Effector CD4-positive, alpha-beta T cell (primary cell): Measurements from ENCODE around the gene SOCS4.
"Not testable (repeated sequence)": the region's sequence is repeated elsewhere in the genome, so short reads cannot be mapped to it uniquely, and the experiment has no call there.

ENCODE experiments used
- DNase-seq: peaks from one replicate; pipeline ENCODE4 v3.0.0-alpha.2; 2020

The SOCS4 gene

DNA sequence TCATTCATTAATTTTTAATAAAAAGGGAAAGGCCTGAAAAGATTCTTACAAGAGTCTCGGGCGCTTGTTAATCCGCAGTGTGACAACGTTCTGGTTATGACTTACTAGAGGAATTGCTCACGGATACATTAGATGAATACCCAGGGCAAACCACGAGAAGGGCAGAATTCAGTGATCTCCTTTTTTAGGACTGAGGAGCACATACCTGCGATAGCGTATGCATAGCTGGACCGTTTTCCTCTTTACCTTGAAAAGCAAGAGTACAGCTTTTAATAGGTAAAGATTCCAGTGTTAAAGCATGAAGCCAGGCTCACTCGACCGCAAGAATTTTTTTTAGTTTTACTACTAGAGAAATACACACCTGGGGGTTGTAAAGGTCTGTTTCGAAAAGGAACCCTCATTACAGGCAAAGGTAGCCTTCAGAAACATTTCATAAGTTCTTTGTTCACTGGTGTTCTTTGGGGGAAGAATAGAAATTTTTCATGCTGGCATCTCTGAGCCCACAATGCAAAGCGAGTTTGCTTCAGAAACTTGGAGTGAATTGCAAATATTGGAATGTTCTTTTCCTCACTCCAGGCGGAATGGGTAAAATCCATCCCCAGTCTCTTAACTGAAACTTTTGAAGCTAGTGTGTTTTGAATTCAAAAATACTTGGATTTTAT lies 25.4 kb downstream of the SOCS4 start:
- no peak for DNase-seq

- DNase-seq: no peak
Measured at GRCh38 chr14:55053018-55053417, 26.0 kb downstream of the SOCS4 start.

GRCh38 chr14:55053500-55053899 lies 26.5 kb downstream of the SOCS4 start:
- DNase-seq: no peak

DNA sequence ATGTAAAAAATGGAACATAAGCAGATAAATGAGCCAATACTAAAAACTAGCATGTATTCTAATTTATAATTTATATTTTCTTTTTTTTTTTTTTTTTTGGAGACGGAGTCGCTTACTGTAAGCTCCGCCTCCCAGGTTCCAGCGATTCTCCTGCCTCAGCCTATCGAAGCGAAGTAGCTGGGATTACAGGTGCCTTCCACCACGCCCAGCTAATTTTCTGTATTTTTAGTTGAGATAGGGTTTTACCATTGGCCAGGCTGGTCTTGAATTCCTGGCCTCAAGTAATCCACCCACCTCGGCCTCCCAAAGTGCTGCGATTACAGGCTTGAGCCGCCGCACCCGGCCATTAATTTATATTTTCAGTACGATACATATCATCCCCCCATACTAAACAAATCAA lies 27.1 kb downstream of the SOCS4 start:
- DNase-seq: no peak

DNA sequence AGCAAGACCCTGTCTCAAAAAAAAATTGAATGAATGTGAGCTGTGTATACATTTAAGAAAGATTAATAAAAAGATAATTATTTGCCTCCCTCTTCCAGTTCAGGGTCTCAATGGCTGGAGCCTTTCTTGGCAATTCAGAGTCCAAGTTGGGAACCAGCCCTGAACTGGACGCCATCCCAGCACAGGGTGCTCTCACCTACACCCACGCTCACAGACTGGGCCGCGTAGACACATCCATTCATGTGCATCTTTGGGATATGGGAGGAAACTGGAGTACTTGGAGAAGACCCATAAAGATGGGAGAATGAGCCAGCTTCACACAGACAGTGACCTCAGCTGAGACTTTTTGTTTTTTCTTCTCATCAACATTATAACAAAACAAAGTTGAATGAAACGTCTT lies 30.9 kb downstream of the SOCS4 start:
- no peak for DNase-seq

GRCh38 chr14:55059333-55059732 lies 32.3 kb downstream of the SOCS4 start:
- DNase-seq: no peak

DNA sequence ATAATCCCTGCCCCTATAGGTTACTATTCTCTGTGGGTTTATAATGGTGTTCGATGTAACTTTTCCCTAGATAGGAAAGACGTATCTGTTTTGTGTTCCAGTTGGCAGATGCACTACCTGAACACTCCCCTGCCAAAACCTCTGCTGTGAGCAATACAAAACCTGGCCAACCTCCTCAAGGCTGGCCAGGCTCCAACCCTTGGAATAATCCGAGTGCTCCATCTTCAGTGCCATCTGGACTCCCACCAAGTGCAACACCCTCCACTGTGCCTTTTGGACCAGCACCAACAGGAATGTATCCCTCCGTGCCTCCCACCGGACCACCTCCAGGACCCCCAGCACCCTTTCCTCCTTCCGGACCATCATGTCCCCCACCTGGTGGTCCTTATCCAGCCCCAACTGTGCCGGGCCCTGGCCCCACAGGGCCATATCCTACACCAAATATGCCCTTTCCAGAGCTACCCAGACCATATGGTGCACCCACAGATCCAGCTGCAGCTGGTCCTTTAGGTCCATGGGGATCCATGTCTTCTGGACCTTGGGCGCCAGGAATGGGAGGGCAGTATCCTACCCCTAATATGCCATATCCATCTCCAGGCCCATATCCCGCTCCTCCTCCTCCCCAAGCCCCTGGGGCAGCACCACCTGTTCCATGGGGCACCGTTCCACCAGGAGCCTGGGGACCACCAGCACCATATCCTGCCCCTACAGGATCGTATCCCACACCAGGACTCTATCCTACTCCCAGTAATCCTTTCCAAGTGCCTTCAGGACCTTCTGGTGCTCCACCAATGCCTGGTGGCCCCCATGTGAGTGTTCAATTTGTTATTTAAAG lies 35.7 kb downstream of the SOCS4 start:
- no peak for DNase-seq

DNA sequence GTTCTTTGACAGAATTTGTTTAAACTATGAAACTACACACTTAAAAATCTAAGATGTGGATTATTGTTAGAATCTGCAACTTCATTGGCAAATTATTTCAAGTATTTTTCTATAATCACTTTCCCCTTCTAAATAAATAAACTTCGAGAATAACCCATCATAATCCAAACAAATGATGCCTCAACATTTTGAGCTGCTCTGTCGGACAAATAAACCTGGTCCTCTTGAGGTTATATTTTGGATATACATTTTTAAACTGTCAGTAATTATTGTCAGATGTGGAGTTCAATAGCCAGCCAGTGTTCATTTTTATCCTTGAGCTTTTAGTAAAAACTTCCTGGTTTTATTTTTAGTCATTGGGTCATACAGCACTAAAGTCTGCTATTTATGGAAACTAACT lies 37.9 kb downstream of the SOCS4 start:
- DNase-seq: not testable (repeated sequence)

DNA sequence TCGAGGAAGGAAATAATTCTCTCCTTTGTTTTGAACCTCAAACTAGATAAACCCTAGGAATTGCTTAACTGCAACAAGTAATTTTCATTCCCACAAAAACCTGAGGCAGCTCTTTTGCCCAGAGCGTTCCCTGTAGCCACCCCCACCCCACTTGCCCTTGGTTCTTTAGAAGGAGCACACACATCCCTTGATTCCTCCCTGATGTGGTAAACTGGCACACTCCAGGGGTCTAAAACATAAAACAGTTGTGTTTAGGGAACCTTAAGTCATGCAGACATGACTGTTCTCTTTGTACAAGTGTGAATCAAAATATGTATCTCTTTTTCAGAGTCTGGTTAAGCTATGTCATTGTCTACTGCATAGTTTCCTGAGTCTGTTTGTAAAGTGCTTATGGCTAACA lies 38.4 kb downstream of the SOCS4 start:
- no peak for DNase-seq

GRCh38 chr14:55066223-55066622 lies 39.2 kb downstream of the SOCS4 start:
- no peak for DNase-seq

- no peak for DNase-seq
Measured at GRCh38 chr14:55070981-55071411, 44.0 kb downstream of the SOCS4 start.

- DNase-seq: no peak
Measured at GRCh38 chr14:55071870-55072640, 45.0 kb downstream of the SOCS4 start.

DNA sequence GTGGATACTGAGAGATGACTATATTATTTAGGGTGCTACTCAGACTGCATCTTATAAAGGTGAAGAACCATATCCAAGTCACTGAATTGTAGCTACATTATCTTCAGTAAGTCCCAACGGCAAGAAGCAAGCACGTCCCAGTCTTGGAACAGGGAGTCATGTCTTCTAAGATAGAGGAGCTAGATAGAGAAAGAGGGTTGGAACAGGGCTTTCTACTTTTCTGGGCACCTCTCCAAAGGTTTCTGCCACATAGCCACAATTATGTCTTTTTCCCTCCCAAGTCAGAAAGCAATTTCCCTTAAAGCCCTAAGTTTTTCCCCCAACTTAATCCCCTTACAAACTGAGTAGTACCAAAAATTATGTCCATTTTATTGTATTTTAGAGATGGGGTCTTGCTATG lies 46.8 kb downstream of the SOCS4 start:
- no peak for DNase-seq

DNA sequence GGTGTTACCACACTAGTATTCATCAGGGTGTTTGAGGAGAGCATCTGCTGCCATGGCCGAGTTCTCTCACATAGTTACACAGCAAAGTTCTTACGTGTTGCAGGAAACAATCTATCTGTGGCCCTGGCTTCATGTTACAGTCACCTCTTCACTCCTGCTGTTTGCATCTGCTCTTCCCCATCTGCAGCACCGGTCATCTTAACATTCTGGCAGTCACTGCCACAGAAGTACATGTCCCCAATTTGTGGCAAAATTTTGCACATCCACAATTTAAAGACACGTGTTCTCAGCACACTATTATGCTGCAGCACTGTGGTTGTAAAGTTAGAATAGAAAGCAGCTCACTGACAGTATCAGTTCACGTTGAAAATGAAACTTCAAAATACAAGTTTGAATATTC lies 47.6 kb downstream of the SOCS4 start:
- DNase-seq: no peak

GRCh38 chr14:55075628-55076175 lies 48.7 kb downstream of the SOCS4 start:
- DNase-seq: no peak

GRCh38 chr14:55077170-55078151 lies 50.4 kb downstream of the SOCS4 start:
- DNase-seq: no peak

GRCh38 chr14:55079961-55080360 lies 52.9 kb downstream of the SOCS4 start:
- not testable (repeated sequence) for DNase-seq

DNA sequence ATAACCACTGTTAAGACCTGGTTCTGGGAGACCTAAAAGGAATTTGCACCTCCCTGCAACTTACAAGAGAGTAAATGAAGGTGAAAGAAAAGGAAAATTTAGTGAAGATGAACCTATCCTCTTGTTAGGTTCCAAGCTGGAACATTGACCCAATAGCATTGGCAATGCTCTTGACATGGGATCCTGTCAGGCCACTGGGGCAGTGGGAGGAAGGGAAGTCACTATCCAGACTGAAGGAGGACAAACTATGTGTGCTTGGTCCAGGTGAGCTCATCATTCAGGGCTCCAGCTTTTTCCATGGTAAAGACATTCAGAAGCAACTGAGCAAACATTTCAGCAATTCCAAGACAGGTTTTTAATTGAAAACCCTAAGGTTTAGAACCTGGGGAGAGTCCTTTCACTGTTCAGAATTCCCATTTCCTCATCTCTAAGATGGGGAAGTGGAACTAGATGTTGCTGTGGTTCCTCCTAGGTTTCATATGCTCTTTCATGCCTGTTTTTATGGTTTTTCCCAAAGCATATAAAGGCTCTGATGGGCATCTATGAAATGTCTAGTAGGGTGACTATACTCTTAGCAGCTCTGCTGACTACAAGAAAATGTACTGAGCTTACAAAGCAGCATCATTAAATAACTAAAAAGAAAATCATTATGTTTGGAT lies 57.5 kb downstream of the SOCS4 start:
- no peak for DNase-seq

DNA sequence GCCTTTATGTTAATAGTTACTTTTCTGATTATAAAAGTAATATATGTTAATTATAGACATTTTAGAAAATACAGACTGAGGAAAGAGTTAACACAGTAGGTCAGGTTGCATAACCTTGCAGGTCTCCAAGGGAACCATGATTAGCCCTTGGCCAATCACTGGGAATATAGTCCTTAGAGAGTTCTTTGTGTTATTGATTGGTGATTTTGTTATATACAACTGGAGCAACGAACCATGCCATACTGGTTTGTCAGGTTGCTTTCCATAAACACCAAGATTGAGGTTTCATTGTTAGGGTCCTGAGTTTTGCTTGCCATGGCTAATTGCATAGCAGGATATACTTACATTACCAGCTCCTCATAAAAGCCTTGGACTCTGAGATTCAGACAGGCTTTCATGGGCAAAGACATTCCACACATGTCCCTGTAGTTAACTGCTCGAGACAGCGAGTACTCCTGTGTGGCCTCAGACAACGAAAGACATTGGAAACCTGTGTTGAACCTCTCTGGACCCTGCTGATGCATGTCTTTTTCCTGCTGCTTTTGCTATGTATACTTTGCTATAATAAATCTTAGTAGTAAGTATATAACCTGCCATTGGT lies 58.1 kb downstream of the SOCS4 start:
- no peak for DNase-seq

GRCh38 chr14:55086938-55087337 lies 59.9 kb downstream of the SOCS4 start:
- no peak for DNase-seq

DNA sequence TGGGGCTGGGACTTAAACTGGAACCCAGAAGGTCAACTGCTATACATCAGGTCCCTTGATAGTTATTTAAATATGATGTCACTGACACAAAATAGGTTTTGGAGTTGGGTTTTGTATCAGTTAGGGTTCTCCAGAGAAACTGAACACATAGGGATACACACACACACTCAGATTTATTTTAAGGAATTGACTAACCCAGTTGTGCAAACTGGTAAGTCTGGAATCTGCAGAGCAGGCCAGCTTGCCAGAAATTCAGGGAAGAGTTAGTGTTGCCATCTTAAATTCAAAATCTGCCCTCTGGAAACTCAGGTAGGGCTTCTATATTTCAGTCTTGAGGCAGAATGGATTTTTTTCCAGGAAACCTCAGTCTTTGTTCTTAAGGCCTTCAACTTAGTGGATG lies 61.3 kb downstream of the SOCS4 start:
- DNase-seq: no peak
